Stomach (tissue), 9 donors: Measurements from ENCODE around the gene ZNF318. TPM values are rescaled to one million over a fixed set of nuclear protein-coding genes. Genes with fewer than 3 reads are reported as not detected.

Experiments used
- DNase-seq, 2 donors: peaks; one replicate each; pipeline versions ENCODE4 v3.0.0 to v3.0.0-alpha.2; 2013 to 2019
- H3K27ac ChIP-seq, 5 donors: fragments of 200-600 bp in 4 of 5; sonication (generic) in 4 of 5; one replicate each; pipeline ENCODE4 v1.5.1; 2013 to 2019; ENCODE audit warnings: mild to moderate bottlenecking in 1 of 5, moderate library complexity in 1 of 5
- H3K27me3 ChIP-seq, 3 donors: fragments of 200-600 bp; sonication (generic); one replicate each; pipeline ENCODE4 v1.5.1; 2017 to 2019; ENCODE audit warnings: mixed run types in 1 of 3
- H3K36me3 ChIP-seq, 4 donors: fragments of 200-600 bp; sonication (generic); 1 replicate in 3 of 4; 2 replicates in 1 of 4; pipeline ENCODE4 v1.5.1; 2016 to 2019
- H3K4me1 ChIP-seq, 4 donors: fragments of 200-600 bp; sonication (generic); one replicate each; pipeline ENCODE4 v1.5.1; 2016 to 2019
- H3K4me3 ChIP-seq, 4 donors: fragments of 200-600 bp; sonication (generic) in 3 of 4; one replicate each; pipeline ENCODE4 v1.5.1; 2016 to 2019; ENCODE audit warnings: mild to moderate bottlenecking in 1 of 4
- H3K9me3 ChIP-seq, 4 donors: fragments of 200-600 bp; sonication (generic); one replicate each; pipeline ENCODE4 v1.5.1; 2016 to 2019
- CTCF ChIP-seq, 7 experiments: fragments of 450-650 bp in 4 of 7; fragments of 200-600 bp in 3 of 7; sonication (generic) in 3 of 7; IDR thresholded peaks; one replicate each; pipeline ENCODE4 v1.5.1; 2016 to 2019; ENCODE audit warnings: antibody characterized with exemption in 7 of 7, control low read depth in 2 of 7, mild to moderate bottlenecking in 1 of 7
- EP300 ChIP-seq: sonication (generic); formaldehyde crosslinking; IDR thresholded peaks from one replicate; pipeline ENCODE4 v1.6.1; 2017; ENCODE audit warnings: antibody characterized with exemption
- POLR2A ChIP-seq, 4 donors: fragments of 450-650 bp; IDR thresholded peaks; one replicate each; pipeline ENCODE4 v1.6.1; 2016; ENCODE audit warnings: antibody characterized with exemption in 4 of 4, control low read depth in 2 of 4, mild to moderate bottlenecking in 1 of 4, moderate library complexity in 1 of 4
- POLR2AphosphoS5 ChIP-seq, 3 donors: sonication (generic); formaldehyde crosslinking; IDR thresholded peaks; one replicate each; pipeline ENCODE4 v1.6.1; 2016; ENCODE audit warnings: antibody characterized with exemption in 3 of 3
- WGBS, 5 donors: extraction: QIAGEN DNeasy Blood & Tissue Kit in 3 of 5; methylation state at CpG; one replicate each; pipeline versions ENCODE4 v1.1.5 to v1.1.7; 2013 to 2018; 5-methylcytosine and 5-hydroxymethylcytosine counted together
- intact Hi-C: fragments of 100-400 bp; cut with DNase I; formaldehyde crosslinking; loops from one replicate; pipeline ENCODE4 v1.15.1; 2023; ENCODE audit warnings: low total_unique reads
- polyA plus RNA-seq, 3 donors: library from polyadenylated mRNA; stranded (reverse); fragments of 200-250 nt; gene quantifications; one replicate each; pipeline ENCODE4 v1.2.3, GENCODE V29; 2013
- total RNA-seq, 5 donors: library from RNA; depleted of rRNA; stranded (reverse); fragments of >200 nt; gene quantifications; one replicate each; pipeline versions ENCODE4 v1.1.0 to v1.2.3, GENCODE V29; 2014 to 2016
- donor health status: healthy with polysubstance abuse.
- donor health status: Bipolar disorder and iron deficiency.
- donor health status: healthy.

Gene ZNF318
- total and polyA plus RNA-seq, 8 donors, result 2.6 to 13.3 (median 7.2) TPM

DNA sequence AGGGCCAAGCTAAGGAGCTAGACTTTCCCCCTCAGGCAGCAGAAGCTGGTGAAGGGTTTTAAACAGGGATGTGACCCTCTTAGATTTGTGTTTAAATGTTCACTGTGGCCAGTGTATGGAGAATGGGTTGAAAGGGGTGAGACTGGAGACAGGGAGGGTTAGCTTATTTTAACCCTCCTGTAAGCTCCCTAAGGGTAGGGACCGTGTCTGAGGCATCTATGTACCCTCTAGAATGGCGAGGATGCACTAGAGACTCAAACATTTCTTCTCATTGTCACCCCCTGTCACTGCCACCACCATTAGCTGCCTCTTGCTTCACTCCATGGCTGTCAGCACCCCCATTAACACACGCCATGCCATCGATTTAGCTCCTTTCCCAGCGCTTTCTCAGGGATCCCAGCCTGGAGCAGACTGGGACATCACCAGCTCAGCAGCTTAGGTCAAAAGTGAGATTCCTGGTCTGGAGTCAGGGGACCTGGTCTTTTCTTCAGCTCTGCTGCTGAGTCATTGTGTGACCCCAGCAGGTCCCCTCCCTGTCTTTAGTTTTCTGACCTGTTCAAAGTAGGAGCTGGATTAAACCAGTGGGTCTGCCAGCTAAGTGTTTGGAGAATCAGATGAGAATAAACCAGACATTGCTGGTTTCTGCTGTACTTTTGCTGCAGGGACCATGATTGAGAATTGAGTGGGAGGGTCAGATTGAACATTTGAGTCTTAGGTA, 72.5 kb downstream of the ZNF318 start:
- Histone ChIP-seq H3K36me3 (no peaks in the 10 kb centered on the region), H3K27me3 (peaks cover 0 to 43% (median 0%) of the 10 kb centered on the region in 3 donors), H3K9me3 (no peaks in the 10 kb centered on the region), H3K4me3 (no peak overlapping the region), H3K4me1 (no peaks in the 10 kb centered on the region), H3K27ac (no peak overlapping the region)
- 85 to 92% (median 89%) methylated on average over 5 of the region's 5 CpGs for WGBS, 5 donors
- intact Hi-C loops, result no loop called here
- no peak for DNase-seq
- TF ChIP-seq CTCF (IDR thresholded peaks at IDR 0.05) (no peak), POLR2AphosphoS5 (IDR thresholded peaks at IDR 0.05) (no peak), POLR2A (IDR thresholded peaks at IDR 0.05) (no peak), EP300 (no peak)

GRCh38 chr6:43295456-43295855, 74.0 kb downstream of the ZNF318 start:
- WGBS, 5 donors, result 81 to 92% (median 88%) methylated on average over 3 of the region's 3 CpGs
- intact Hi-C loops, result no loop called here

GRCh38 chr6:43294536-43294935, 74.9 kb downstream of the ZNF318 start:
- TF ChIP-seq POLR2AphosphoS5 (IDR thresholded peaks at IDR 0.05), result no peak
- no peak for TF ChIP-seq EP300
- no peak for TF ChIP-seq CTCF (IDR thresholded peaks at IDR 0.05)
- no peak for TF ChIP-seq POLR2A (IDR thresholded peaks at IDR 0.05)
- no peak overlapping the region for H3K27ac ChIP-seq
- peaks cover 0 to 19% (median 0%) of the 10 kb centered on the region in 3 donors for H3K27me3 ChIP-seq
- no peak for DNase-seq
- 77 to 87% (median 82%) methylated on average over 3 of the region's 3 CpGs for WGBS, 5 donors
- H3K4me3 ChIP-seq, result no peak overlapping the region
- H3K9me3 ChIP-seq, result no peaks in the 10 kb centered on the region
- no peaks in the 10 kb centered on the region for H3K36me3 ChIP-seq
- no peaks in the 10 kb centered on the region for H3K4me1 ChIP-seq
- intact Hi-C loops, result no loop called here

More at GRCh38 chr6:43295456-43295855, 74.0 kb downstream of the ZNF318 start:
- Histone ChIP-seq H3K4me1 (no peaks in the 10 kb centered on the region), H3K36me3 (no peaks in the 10 kb centered on the region), H3K27ac (no peak overlapping the region), H3K4me3 (no peak overlapping the region), H3K27me3 (peaks cover 0 to 28% (median 0%) of the 10 kb centered on the region in 3 donors), H3K9me3 (no peaks in the 10 kb centered on the region)
- no peak for TF ChIP-seq EP300
- no peak for TF ChIP-seq POLR2AphosphoS5 (IDR thresholded peaks at IDR 0.05)
- TF ChIP-seq CTCF (IDR thresholded peaks at IDR 0.05), result no peak
- TF ChIP-seq POLR2A (IDR thresholded peaks at IDR 0.05), result no peak
- no peak for DNase-seq

DNA sequence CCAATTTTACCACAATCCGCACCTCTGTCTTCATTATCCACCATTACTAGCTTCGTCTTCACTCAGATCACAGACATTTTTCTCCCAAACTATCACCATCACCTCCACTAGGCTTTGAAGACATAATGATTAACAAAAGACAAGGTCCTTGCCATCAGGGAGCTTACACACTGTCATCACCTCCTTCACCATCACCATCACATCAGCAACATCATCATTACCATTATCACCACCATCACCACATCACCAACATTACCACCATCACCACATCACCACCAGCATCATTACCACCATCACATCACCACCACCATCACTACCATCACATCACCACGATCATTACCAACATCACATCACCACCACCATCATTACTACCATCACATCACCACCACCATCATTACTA, 75.7 kb downstream of the ZNF318 start:
- TF ChIP-seq POLR2A (IDR thresholded peaks at IDR 0.05) (no peak), POLR2AphosphoS5 (IDR thresholded peaks at IDR 0.05) (no peak)
- DNase-seq, result no peak
- WGBS, 5 donors, result 92 to 97% (median 95%) methylated on average over 3 of the region's 3 CpGs

DNA sequence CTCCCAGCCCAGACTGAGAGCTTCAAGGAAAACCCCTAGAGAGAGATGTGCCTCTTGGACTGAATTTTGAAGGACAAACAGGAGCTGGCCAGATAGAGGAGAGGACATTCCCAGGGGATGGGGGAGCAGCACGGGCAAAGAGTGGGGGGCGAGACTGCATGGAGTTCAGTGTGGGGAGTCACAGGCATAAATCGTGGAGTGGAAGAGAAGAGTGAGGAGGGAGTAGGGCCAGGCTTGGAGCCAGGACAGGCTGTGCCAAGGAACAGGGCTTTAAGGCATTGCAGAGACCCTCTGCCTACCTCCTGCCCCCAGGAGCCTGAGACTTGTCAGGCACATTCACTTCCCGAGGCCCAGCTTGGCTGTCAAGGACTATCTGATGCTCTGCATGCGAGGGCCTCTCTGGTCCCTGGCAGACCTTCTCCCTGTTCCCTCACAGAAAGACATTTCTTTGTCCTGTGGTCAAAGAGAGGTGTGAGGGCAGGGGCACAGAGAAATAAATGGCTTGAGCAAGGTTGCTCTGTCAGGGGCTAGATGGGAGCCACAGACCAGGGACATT, 76.6 kb downstream of the ZNF318 start:
- H3K36me3 ChIP-seq, result no peaks in the 10 kb centered on the region
- H3K27me3 ChIP-seq, result peaks cover 0 to 2% (median 0%) of the 10 kb centered on the region in 3 donors
- TF ChIP-seq CTCF (IDR thresholded peaks at IDR 0.05) (no peak), POLR2A (IDR thresholded peaks at IDR 0.05) (no peak), EP300 (no peak)
- 73 to 88% (median 86%) methylated on average over 5 of the region's 5 CpGs for WGBS, 5 donors
- no peak for DNase-seq
- no peaks in the 10 kb centered on the region for H3K4me1 ChIP-seq
- no peaks in the 10 kb centered on the region for H3K9me3 ChIP-seq
- intact Hi-C loops, result no loop called here
- no peak overlapping the region for H3K4me3 ChIP-seq
- no peak overlapping the region for H3K27ac ChIP-seq

More for the DNA sequence above, 75.7 kb downstream of the ZNF318 start:
- Histone ChIP-seq H3K4me1 (no peaks in the 10 kb centered on the region), H3K36me3 (no peaks in the 10 kb centered on the region), H3K4me3 (no peak overlapping the region), H3K9me3 (no peaks in the 10 kb centered on the region), H3K27ac (no peak overlapping the region), H3K27me3 (peaks cover 0 to 10% (median 0%) of the 10 kb centered on the region in 3 donors)
- intact Hi-C loops, result no loop called here
